KOPT-K1 (cell line): ENCODE data around the gene RNF126.
"Not testable (repeated sequence)": the region's sequence is repeated elsewhere in the genome, so short reads cannot be mapped to it uniquely, and the experiment has no call there.

ENCODE experiments used
- H3K27ac ChIP-seq: fragments of 200-600 bp; sonication (generic); 2 replicates; pipeline ENCODE4 v1.5.1; 2016; ENCODE audit warnings: antibody characterized with exemption, mild to moderate bottlenecking, low read depth, low read length; ENCODE audit not compliant: poor library complexity, severe bottlenecking
- H3K36me3 ChIP-seq: fragments of 200-600 bp; sonication (generic); 2 replicates; pipeline ENCODE4 v1.5.1; 2017; ENCODE audit warnings: antibody characterized with exemption, mild to moderate bottlenecking, low read length, moderate library complexity; ENCODE audit not compliant: insufficient read depth
- H3K9me3 ChIP-seq: fragments of 200-600 bp; sonication (generic); 2 replicates; pipeline ENCODE4 v1.5.1; 2017; ENCODE audit warnings: antibody characterized with exemption, low read length, mild to moderate bottlenecking; ENCODE audit not compliant: insufficient read depth, poor library complexity, severe bottlenecking

RNF126 gene

GRCh38 chr19:677601-678436 is 14.8 kb upstream of the RNF126 start:
- Histone ChIP-seq H3K27ac (no peak overlapping the region), H3K9me3 (no peaks in the 10 kb centered on the region), H3K36me3 (no peaks in the 10 kb centered on the region)

- H3K9me3 ChIP-seq = no peaks in the 10 kb centered on the region
- H3K27ac ChIP-seq = no peak overlapping the region
- no peaks in the 10 kb centered on the region for H3K36me3 ChIP-seq
Observed at GRCh38 chr19:677201-677600, 14.2 kb upstream of the RNF126 start.

- no peaks in the 10 kb centered on the region for H3K9me3 ChIP-seq
- H3K27ac ChIP-seq = no peak within 1 kb of the TSS
Observed at GRCh38 chr19:676339-677105, 13.5 kb upstream of the RNF126 start, which contains the start of gene FSTL3. FSTL3 (plus strand) TSS chr19:676392; CDS start chr19:676424, 32 bp downstream.

DNA sequence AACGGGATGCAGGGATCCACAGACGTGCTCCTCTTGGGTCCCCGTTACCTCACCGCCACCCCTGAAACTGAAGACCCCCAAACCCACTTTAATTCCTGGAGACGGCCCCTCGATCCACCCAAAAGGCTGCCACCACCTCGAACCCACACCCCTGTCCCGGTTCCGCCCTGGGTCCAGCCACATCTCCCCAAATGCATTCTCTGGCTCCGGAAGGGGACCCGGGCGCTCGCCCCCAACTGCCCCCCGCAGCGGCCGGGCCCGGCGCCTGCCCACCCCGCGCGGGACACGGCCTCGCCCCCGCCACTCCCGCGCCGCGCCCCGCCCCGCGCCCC is 13.0 kb upstream of the RNF126 start:
- no peaks in the 10 kb centered on the region for H3K9me3 ChIP-seq

More at GRCh38 chr19:676339-677105, 13.5 kb upstream of the RNF126 start, which contains the start of gene FSTL3:
- no peaks in the 10 kb centered on the region for H3K36me3 ChIP-seq

DNA sequence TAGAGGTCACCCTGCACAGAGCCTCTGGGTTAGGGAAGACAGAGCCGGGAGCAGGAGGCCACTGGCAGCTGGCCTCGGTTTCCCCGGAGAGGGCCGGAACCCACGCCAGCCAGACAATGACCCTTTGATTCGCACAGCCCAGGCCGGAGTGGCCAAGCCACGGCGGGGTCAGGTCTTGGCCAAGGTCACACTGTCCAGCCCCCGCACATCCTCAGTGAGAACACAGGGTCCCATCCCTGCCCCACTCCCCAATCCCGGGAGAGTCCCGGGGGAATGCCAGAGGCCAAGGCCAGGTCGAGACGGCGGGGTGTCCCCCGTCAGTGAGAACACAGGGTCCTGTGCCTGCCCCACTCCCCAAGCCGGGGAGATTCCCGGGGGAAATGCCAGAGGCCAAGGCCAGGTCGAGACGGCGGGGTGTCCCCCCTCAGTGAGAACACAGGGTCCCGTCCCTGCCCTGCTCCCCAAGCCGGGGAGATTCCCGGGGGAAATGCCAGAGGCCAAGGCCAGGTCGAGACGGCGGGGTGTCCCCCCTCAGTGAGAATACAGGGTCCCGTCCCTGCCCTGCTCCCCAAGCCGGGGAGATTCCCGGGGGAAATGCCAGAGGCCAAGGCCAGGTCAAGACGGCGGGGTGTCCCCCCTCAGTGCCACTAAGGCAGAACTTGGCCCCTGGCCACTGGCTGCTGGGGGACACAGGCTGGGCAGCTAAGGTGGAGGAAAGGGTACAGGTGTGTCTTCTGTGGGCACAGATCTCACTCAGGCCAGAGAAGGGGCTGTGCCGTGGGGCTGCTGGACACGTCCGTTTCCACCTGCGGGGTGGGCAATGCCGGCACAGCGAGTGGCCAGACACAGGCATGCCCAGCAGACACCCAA is 11.5 kb upstream of the RNF126 start:
- H3K27ac ChIP-seq = no peak overlapping the region
- no peaks in the 10 kb centered on the region for H3K9me3 ChIP-seq
- no peaks in the 10 kb centered on the region for H3K36me3 ChIP-seq

More for the DNA sequence above, 13.0 kb upstream of the RNF126 start:
- no peaks in the 10 kb centered on the region for H3K36me3 ChIP-seq
- H3K27ac ChIP-seq = no peak overlapping the region

GRCh38 chr19:670609-671075 is 7.6 kb upstream of the RNF126 start:
- Histone ChIP-seq H3K36me3 (no peaks in the 10 kb centered on the region), H3K27ac (no peak overlapping the region), H3K9me3 (peaks cover 11% of the 10 kb centered on the region)

- not testable (repeated sequence) for H3K36me3 ChIP-seq, H3K27ac ChIP-seq
- peaks cover 11% of the 10 kb centered on the region for H3K9me3 ChIP-seq
Observed at GRCh38 chr19:668675-669434, 5.8 kb upstream of the RNF126 start.

DNA sequence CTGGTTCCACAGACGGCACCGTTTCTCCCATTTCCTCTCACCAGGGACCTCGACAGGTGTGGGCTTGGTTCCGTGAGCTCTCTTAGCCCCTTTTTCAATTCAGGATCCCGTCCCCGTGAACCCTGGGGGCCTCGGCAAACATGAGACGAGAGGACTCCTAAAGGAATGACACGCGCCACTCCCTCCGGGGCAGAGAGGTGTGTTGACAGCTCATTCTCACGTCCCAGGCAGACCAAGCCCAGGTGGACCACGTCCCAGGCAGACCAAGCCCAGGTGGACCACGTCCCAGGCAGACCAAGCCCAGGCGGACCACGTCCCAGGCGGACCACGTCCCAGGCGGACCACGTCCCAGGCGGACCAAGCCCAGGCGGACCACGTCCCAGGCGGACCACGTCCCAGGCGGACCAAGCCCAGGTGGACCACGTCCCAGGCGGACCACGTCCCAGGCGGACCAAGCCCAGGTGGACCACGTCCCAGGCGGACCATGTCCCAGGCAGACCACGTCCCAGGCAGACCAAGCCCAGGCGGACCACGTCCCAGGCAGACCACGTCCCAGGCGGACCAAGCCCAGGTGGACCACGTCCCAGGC is 4.1 kb upstream of the RNF126 start:
- peaks cover 11% of the 10 kb centered on the region for H3K9me3 ChIP-seq
- H3K27ac ChIP-seq, H3K36me3 ChIP-seq: not testable (repeated sequence)

DNA sequence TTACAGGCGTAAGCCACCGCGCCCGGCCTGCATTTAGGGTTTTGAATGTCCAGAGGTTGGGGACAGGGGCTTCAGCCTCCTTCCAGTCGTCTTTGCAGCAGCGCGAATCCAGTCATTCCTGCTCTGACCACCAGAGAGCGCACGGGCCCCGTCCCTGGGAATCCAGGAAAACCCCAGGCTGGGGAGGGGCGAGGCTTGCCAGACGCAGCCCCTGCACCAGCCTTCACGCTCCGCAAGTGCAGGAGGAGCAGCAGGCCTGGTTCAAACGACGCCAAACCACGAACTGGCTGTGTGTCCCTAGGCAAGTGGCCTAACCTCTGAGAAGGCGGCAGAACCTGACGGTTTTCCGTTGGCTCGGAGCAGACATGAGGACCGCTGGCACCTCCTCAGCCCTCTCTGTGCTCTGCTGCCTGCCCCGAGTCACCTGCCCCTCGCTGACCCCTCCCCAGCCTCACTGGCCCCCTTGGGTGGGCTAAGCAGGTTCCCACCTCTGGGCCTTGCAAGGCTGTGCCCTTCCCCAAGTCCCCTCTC is 2.0 kb upstream of the RNF126 start:
- 0 out of 2 replicates have a peak, but pooled peaks cover under 1% of the 10 kb centered on the region for H3K36me3 ChIP-seq
- H3K9me3 ChIP-seq = peaks cover 11% of the 10 kb centered on the region
- no peak overlapping the region for H3K27ac ChIP-seq

DNA sequence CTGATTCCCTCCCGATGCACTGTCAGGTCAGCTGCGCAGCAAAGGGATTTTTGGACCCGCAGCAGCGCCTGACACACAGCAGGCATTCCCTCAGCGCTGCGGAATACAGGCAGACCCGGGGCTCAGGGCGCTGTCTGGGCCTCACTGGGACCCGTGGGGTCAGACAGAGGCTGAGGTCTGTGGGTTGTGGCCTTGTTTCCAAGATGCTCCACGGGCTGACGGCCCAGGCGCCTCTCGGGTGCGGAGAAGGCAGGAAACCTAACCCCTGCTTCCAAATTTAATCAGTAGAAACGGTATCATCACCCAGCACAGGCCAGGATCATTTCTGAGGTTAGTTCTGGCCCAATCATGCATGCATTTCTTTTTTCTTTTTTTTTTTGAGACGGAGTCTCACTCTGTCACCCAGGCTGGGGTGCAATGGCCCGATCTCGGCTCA is 686 bp upstream of the RNF126 start:
- peak overlapping the region; percentile 69 for H3K27ac ChIP-seq
- peaks cover 13% of the 10 kb centered on the region for H3K36me3 ChIP-seq
- H3K9me3 ChIP-seq = peaks cover 5% of the 10 kb centered on the region

GRCh38 chr19:662207-662961 is 630 bp downstream of the RNF126 start:
- Histone ChIP-seq H3K9me3 (peaks cover under 1% of the 10 kb centered on the region), H3K27ac (peak overlapping the region; percentile 95)

DNA sequence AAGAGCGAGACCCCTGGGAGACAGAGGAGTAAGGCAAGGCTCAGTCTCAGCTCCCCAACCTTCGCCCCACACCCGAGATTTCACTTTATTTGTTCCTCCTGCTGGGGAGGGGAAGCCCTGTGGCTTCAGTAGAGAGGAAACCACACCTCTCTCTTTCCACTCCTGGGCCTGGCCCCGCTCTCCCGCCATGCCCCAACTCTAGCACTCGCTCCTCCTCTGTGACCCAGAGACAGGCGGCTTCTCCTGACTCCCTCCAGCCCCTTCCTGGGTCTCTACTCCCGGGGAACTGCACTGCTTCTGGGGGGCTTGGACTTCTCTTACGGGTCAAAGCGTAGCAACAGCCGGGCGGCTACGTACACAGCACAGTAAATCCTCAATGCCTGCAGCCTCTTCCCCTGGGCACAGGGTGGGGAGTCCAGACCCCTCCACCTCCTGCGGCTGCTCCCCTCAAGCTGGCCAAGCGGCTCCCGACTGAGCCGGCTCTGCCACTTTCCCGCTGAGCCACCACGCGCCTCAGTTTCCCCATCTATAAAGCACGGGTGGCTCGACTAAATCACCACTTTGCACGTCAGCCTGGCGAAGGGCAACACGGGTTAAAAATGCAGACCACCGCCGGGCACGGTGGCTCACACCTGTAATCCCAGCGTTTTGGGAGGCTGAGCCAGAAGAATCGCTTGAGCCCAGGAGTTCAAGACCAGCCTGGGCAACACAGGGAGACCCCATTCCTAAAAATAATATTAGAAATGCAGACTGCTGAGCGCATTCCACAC is 1.4 kb downstream of the RNF126 start:
- Histone ChIP-seq H3K36me3 (peaks cover 34% of the 10 kb centered on the region), H3K27ac (peak overlapping the region; percentile 95), H3K9me3 (no peaks in the 10 kb centered on the region)

More at GRCh38 chr19:662207-662961, 630 bp downstream of the RNF126 start:
- peaks cover 27% of the 10 kb centered on the region for H3K36me3 ChIP-seq
